C4-2B (cell line): ENCODE measurements around the gene RGS7.

Experiments used
- CTCF ChIP-seq: fragments of 450-650 bp; conservative IDR thresholded peaks from 2 replicates; pipeline ENCODE4 v1.5.1; 2017; ENCODE audit warnings: mild to moderate bottlenecking
- ZFX ChIP-seq: fragments of 450-650 bp; IDR thresholded peaks from 2 replicates; pipeline ENCODE4 v1.6.1; 2017

GRCh38 chr1:241215683-241216082 is 141.3 kb downstream of the RGS7 start:
- TF ChIP-seq CTCF (no peak), ZFX (no peak)
